ENCODE measurements around the gene NPHP4.

- TF ChIP-seq POLR2A (IDR thresholded peaks at IDR 0.05) (no peak), CTCF (IDR thresholded peaks at IDR 0.05) (no peak)
These were observed 100.5 kb downstream of the NPHP4 start for GRCh38 chr1:5891736-5892135.

Measured in right lobe of liver (tissue), 4 donors.